DND-41 (cell line): Measurements from ENCODE around the gene CCR4.

Source experiments
- CTCF ChIP-seq: IDR thresholded peaks from 2 replicates; pipeline ENCODE4 v1.5.1; 2012; ENCODE audit warnings: borderline replicate concordance, low read length, moderate library complexity, mild to moderate bottlenecking; ENCODE audit not compliant: poor library complexity, severe bottlenecking; ENCODE audit errors: extremely low read depth
- EZH2 ChIP-seq: IDR thresholded peaks from 3 replicates; pipeline ENCODE4 v1.6.1; 2012; ENCODE audit warnings: borderline replicate concordance, low read depth, mild to moderate bottlenecking, moderate library complexity, low read length, inconsistent platforms; ENCODE audit not compliant: severe bottlenecking

GRCh38 chr3:32978331-32978730 is 26.9 kb downstream of the CCR4 start:
- no peak for TF ChIP-seq CTCF
- no peak for TF ChIP-seq EZH2
